Measurements from ENCODE around the gene RYR1. TPM values are rescaled to one million over a fixed set of nuclear protein-coding genes. Genes with fewer than 3 reads are reported as not detected.

Gene RYR1
- total and polyA plus RNA-seq, 10 of the 15 experiments (the other 5 are each of a cell fraction or from before 2014, with no cell fraction given): under 0.01 to 0.32 (median 0.07) TPM; not detected in 1

- TF ChIP-seq CREB1 (IDR thresholded peaks at IDR 0.05; ENCODE audit: low read depth): no peak
- no peak for TF ChIP-seq POLR2A (IDR thresholded peaks at IDR 0.05; ENCODE audit: low read depth, low read length)
- no peak for TF ChIP-seq CBX5 (IDR thresholded peaks at IDR 0.05; ENCODE audit: low read depth)
- no peak for TF ChIP-seq PML (IDR thresholded peaks at IDR 0.05; ENCODE audit: low read length)
- no peak for TF ChIP-seq RAD21 (IDR thresholded peaks at IDR 0.05; ENCODE audit: insufficient read depth, low read depth, low read length)
- no peak for TF ChIP-seq BRCA1 (IDR thresholded peaks at IDR 0.05; ENCODE audit: low read depth, low read length)
- no peak for TF ChIP-seq KAT2A (conservative IDR thresholded peaks at IDR 0.05; ENCODE audit: control insufficient read depth, low read depth, low read length)
- no peak for TF ChIP-seq IKZF1 (conservative IDR thresholded peaks at IDR 0.05)
- no peak for TF ChIP-seq MEF2A (IDR thresholded peaks at IDR 0.05; ENCODE audit: insufficient read depth, low read depth, low read length)
- no peak for TF ChIP-seq NR2F1 (conservative IDR thresholded peaks at IDR 0.05)
- in situ Hi-C loops (cut with MboI) (no loop called here), intact Hi-C loops (cut with micrococcal nuclease; ENCODE audit: unreplicated experiment) (loop anchor here (5.0 kb wide), 1 partner anchor 104 kb away; the partner anchor contains the start of gene FAM98C)
- Histone ChIP-seq H3K9me3 (replicated peaks; ENCODE audit: control insufficient read depth, insufficient read depth, low read length) (no peaks in the 10 kb centered on the region), H3K36me3 (ENCODE audit: control insufficient read depth in 2 of 2, insufficient read depth in 2 of 2, low read length in 1 of 2) (no peaks in the 10 kb centered on the region), H3K9ac (ENCODE audit: control insufficient read depth, insufficient read depth, low read length) (no peak overlapping the region), H3K4me3 (no peak overlapping the region), H3K4me2 (ENCODE audit: control insufficient read depth, insufficient read depth) (no peak overlapping the region), H3K27me3 (replicated peaks in 1 of 2; ENCODE audit: control insufficient read depth in 2 of 2, insufficient read depth in 2 of 2, low read length in 1 of 2) (no peaks in the 10 kb centered on the region), H2AFZ (ENCODE audit: control insufficient read depth, low read depth, low read length) (no peak overlapping the region), H3K27ac (ENCODE audit: control insufficient read depth, insufficient read depth) (no peak overlapping the region), H4K20me1 (ENCODE audit: control insufficient read depth, insufficient read depth) (no peaks in the 10 kb centered on the region; the same call in 1 of the 2 replicates), H3K4me1 (ENCODE audit: control insufficient read depth, insufficient read depth, low read length) (no peaks in the 10 kb centered on the region; the same call in 1 of the 2 replicates), H3K79me2 (ENCODE audit: control insufficient read depth, insufficient read depth, low read length) (no peaks in the 10 kb centered on the region)
- FAIRE-seq (no peak), DNase-seq (ENCODE audit: low read depth, low spot score) (no peak), ATAC-seq (no peak)
- WGBS (ENCODE audit: insufficient coverage, insufficient replicate concordance, low lambda C conversion rate, missing lambda C conversion rate): 25% methylated on average over 3 of the region's 3 CpGs
- no TSS peak for BruUV-seq (replicated peaks)
- CTCF ChIA-PET: interaction anchor here (0.5 kb wide), 1 partner anchor 132 kb away, joined by 3 read pairs; the partner anchor contains the start of gene PSMD8
- RAD21 ChIA-PET (ENCODE audit: unreplicated experiment): no interaction called here
- SMC1A ChIA-PET (ENCODE audit: uncharacterized antibody, unreplicated experiment): no interaction called here
- POLR2A ChIA-PET: no interaction called here
Observed at GRCh38 chr19:38505958-38506357, 72.5 kb downstream of the RYR1 start.
